Suprapubic skin (tissue), 4 donors: ENCODE measurements around the gene LHFPL3.

Experiments
- CTCF ChIP-seq, 2 donors: fragments of 200-600 bp in 1 of 2; fragments of 450-650 bp in 1 of 2; sonication (generic) in 1 of 2; IDR thresholded peaks; one replicate each; pipeline ENCODE4 v1.5.1; 2016 to 2019; ENCODE audit warnings: antibody characterized with exemption in 2 of 2, mild to moderate bottlenecking in 1 of 2, moderate library complexity in 1 of 2
- EP300 ChIP-seq: sonication (generic); formaldehyde crosslinking; IDR thresholded peaks from one replicate; pipeline ENCODE4 v1.6.1; 2017; ENCODE audit warnings: antibody characterized with exemption
- POLR2A ChIP-seq, 2 donors: fragments of 450-650 bp; IDR thresholded peaks; one replicate each; pipeline ENCODE4 v1.6.1; 2017; ENCODE audit warnings: antibody characterized with exemption in 2 of 2, mild to moderate bottlenecking in 2 of 2, moderate library complexity in 2 of 2
- POLR2AphosphoS5 ChIP-seq, 3 donors: sonication (generic); formaldehyde crosslinking; IDR thresholded peaks; one replicate each; pipeline ENCODE4 v1.6.1; 2017; ENCODE audit warnings: antibody characterized with exemption in 3 of 3

DNA sequence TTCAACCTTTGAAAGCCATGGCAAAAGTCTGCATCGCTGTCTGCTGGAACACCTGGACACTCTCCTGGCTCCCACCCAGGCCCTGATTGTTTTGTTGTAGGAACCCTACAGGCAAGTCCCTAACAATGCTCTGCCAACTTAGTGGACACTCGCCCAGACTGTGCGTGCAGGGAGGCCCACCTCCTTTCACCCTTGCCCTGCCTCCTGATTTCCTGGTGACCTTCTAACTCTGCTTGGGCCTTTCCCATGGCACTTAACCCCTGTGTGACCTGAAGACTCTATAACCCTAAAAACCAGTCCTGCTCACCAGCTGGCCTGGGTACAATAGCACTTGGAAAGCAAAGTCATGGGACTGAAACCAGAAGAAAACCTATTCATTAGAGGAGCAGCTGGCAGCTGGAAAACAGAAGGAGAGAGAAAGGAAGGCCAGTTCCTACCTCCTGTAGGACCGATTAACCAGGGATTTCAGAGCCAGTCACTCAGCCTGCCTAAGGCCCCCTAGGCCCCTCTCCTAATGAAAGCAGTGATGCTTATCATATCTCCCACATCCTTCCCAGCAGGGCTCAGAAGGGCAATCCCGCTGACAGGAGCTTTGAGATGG is 602.9 kb downstream of the LHFPL3 start:
- TF ChIP-seq CTCF (IDR thresholded peaks at IDR 0.05) = no peak
- no peak for TF ChIP-seq POLR2A (IDR thresholded peaks at IDR 0.05)
- no peak for TF ChIP-seq POLR2AphosphoS5 (IDR thresholded peaks at IDR 0.05)
- no peak for TF ChIP-seq EP300
